Trophoblast cell (in vitro differentiated cells and primary cell): ENCODE data around the gene VSTM2B.

Experiments used
- DNase-seq, 2 donors: peaks; one replicate each; pipeline ENCODE4 v3.0.0-alpha.2; 2016
- H2AFZ ChIP-seq: 2 replicates; pipeline ENCODE4 v1.6.1; 2013; ENCODE audit warnings: low read length, moderate library complexity, mild to moderate bottlenecking; ENCODE audit not compliant: insufficient read depth, poor library complexity
- H2AK5ac ChIP-seq: 2 replicates; pipeline ENCODE4 v1.6.1; 2013; ENCODE audit warnings: mild to moderate bottlenecking, low read length
- H2BK120ac ChIP-seq: 2 replicates; pipeline ENCODE4 v1.6.1; 2013; ENCODE audit warnings: low read length, mild to moderate bottlenecking, moderate library complexity; ENCODE audit not compliant: insufficient read depth, poor library complexity
- H2BK12ac ChIP-seq: 2 replicates; pipeline ENCODE4 v1.6.1; 2013; ENCODE audit warnings: mild to moderate bottlenecking, low read length, moderate library complexity
- H2BK5ac ChIP-seq: 2 replicates; pipeline ENCODE4 v1.6.1; 2013; ENCODE audit warnings: low read length, low read depth, moderate library complexity, mild to moderate bottlenecking; ENCODE audit not compliant: poor library complexity
- H3K14ac ChIP-seq: 2 replicates; pipeline ENCODE4 v1.6.1; 2013; ENCODE audit warnings: mild to moderate bottlenecking, low read length
- H3K18ac ChIP-seq: 2 replicates; pipeline ENCODE4 v1.6.1; 2013; ENCODE audit warnings: mild to moderate bottlenecking, low read length
- H3K23ac ChIP-seq: 2 replicates; pipeline ENCODE4 v1.6.1; 2013; ENCODE audit warnings: low read length
- H3K27ac ChIP-seq: 2 replicates; pipeline ENCODE4 v1.5.1; 2013; ENCODE audit warnings: low read depth, mild to moderate bottlenecking, inconsistent platforms, low read length, moderate library complexity
- H3K27me3 ChIP-seq: 2 replicates; pipeline ENCODE4 v1.6.1; 2013; ENCODE audit warnings: inconsistent platforms, mild to moderate bottlenecking, low read length, moderate library complexity; ENCODE audit not compliant: insufficient read depth
- H3K36me3 ChIP-seq, 2 experiments: 1 replicate in 1 of 2; 2 replicates in 1 of 2; pipeline ENCODE4 v1.6.1; 2013; ENCODE audit warnings: low read length in 2 of 2, mild to moderate bottlenecking in 2 of 2, moderate library complexity in 1 of 2; ENCODE audit not compliant: insufficient read depth in 2 of 2, control insufficient read depth in 1 of 2
- H3K4ac ChIP-seq: 2 replicates; pipeline ENCODE4 v1.6.1; 2013; ENCODE audit warnings: low read depth, mild to moderate bottlenecking, low read length, moderate library complexity
- H3K4me1 ChIP-seq, 2 experiments: 1 replicate in 1 of 2; 2 replicates in 1 of 2; pipeline ENCODE4 v1.6.1; 2013; ENCODE audit warnings: low read length in 2 of 2, mild to moderate bottlenecking in 2 of 2, moderate library complexity in 1 of 2; ENCODE audit not compliant: insufficient read depth in 2 of 2, control insufficient read depth in 1 of 2
- H3K4me2 ChIP-seq: 2 replicates; pipeline ENCODE4 v1.6.1; 2013; ENCODE audit warnings: inconsistent platforms, mild to moderate bottlenecking, low read length, moderate library complexity
- H3K4me3 ChIP-seq: 2 replicates; pipeline ENCODE4 v1.5.1; 2013; ENCODE audit warnings: mild to moderate bottlenecking, low read depth, low read length, inconsistent platforms
- H3K79me1 ChIP-seq: one replicate; pipeline ENCODE4 v1.6.1; 2013; ENCODE audit warnings: low read length
- H3K79me2 ChIP-seq: 2 replicates; pipeline ENCODE4 v1.6.1; 2013; ENCODE audit warnings: low read length, mild to moderate bottlenecking; ENCODE audit not compliant: control insufficient read depth, insufficient read depth, poor library complexity
- H3K9ac ChIP-seq: 2 replicates; pipeline ENCODE4 v1.6.1; 2013; ENCODE audit warnings: mild to moderate bottlenecking, low read length
- H3K9me3 ChIP-seq: 2 replicates; pipeline ENCODE4 v1.6.1; 2013; ENCODE audit warnings: low read depth, mild to moderate bottlenecking, control low read depth, inconsistent platforms, low read length; ENCODE audit not compliant: insufficient read depth
- H4K12ac ChIP-seq: 2 replicates; pipeline ENCODE4 v1.6.1; 2013; ENCODE audit warnings: low read depth, mild to moderate bottlenecking, low read length, moderate library complexity
- H4K8ac ChIP-seq: 2 replicates; pipeline ENCODE4 v1.6.1; 2013; ENCODE audit warnings: low read depth, mild to moderate bottlenecking, low read length, moderate library complexity
- H4K91ac ChIP-seq: one replicate; pipeline ENCODE4 v1.6.1; 2013; ENCODE audit warnings: low read depth, mild to moderate bottlenecking, low read length, moderate library complexity
- WGBS: extraction: QIAGEN DNeasy Blood & Tissue Kit; methylation state at CpG from one replicate; pipeline ENCODE4 v1.1.7; 2013; ENCODE audit warnings: missing lambda C conversion rate; ENCODE audit not compliant: insufficient read length, insufficient coverage; ENCODE audit errors: extremely low coverage; 5-methylcytosine and 5-hydroxymethylcytosine counted together

Gene VSTM2B

GRCh38 chr19:29512748-29513147 is 13.0 kb upstream of the VSTM2B start:
- Histone ChIP-seq H3K4me1 (no peaks in the 10 kb centered on the region), H3K18ac (no peak overlapping the region), H3K27ac (no peak overlapping the region), H4K8ac (no peak overlapping the region), H2BK5ac (no peak overlapping the region), H3K9me3 (peaks cover 4% of the 10 kb centered on the region), H2AK5ac (no peak overlapping the region), H2BK12ac (no peak overlapping the region), H3K23ac (no peak overlapping the region), H3K36me3 (no peaks in the 10 kb centered on the region), H3K27me3 (no peaks in the 10 kb centered on the region), H3K4me2 (no peak overlapping the region), H3K79me2 (no peaks in the 10 kb centered on the region), H4K91ac (no peak overlapping the region), H2BK120ac (no peak overlapping the region), H3K4me3 (no peak overlapping the region), H3K9ac (no peak overlapping the region), H3K14ac (no peak overlapping the region), H3K79me1 (no peaks in the 10 kb centered on the region), H3K4ac (no peak overlapping the region), H2AFZ (no peak overlapping the region), H4K12ac (no peak overlapping the region)
- DNase-seq, result no peak
- WGBS, result 100% methylated on average over 1 of the region's 1 CpG

GRCh38 chr19:29514525-29515232 is 11.1 kb upstream of the VSTM2B start:
- no peak overlapping the region for H4K91ac ChIP-seq

GRCh38 chr19:29515233-29515619 is 10.6 kb upstream of the VSTM2B start:
- Histone ChIP-seq H3K36me3 (no peaks in the 10 kb centered on the region), H3K4me2 (no peak overlapping the region), H4K12ac (no peak overlapping the region), H3K14ac (no peak overlapping the region), H3K79me2 (no peaks in the 10 kb centered on the region), H2BK120ac (no peak overlapping the region), H3K4me3 (no peak overlapping the region), H3K4ac (no peak overlapping the region), H3K23ac (no peak overlapping the region), H3K9me3 (peaks cover 4% of the 10 kb centered on the region), H2BK12ac (no peak overlapping the region), H3K18ac (no peak overlapping the region), H4K91ac (no peak overlapping the region), H3K4me1 (no peaks in the 10 kb centered on the region), H3K27ac (no peak overlapping the region), H3K27me3 (no peaks in the 10 kb centered on the region), H4K8ac (no peak overlapping the region), H2AK5ac (no peak overlapping the region), H2BK5ac (no peak overlapping the region), H2AFZ (no peak overlapping the region), H3K9ac (no peak overlapping the region), H3K79me1 (no peaks in the 10 kb centered on the region)
- WGBS, result no CpG with 5 or more reads among the region's 5 CpGs
- no peak for DNase-seq

More at GRCh38 chr19:29514525-29515232, 11.1 kb upstream of the VSTM2B start:
- WGBS, result no CpG with 5 or more reads among the region's 8 CpGs
- H3K4me2 ChIP-seq, result no peak overlapping the region
- no peak overlapping the region for H3K18ac ChIP-seq
- H3K14ac ChIP-seq, result no peak overlapping the region
- no peak overlapping the region for H3K23ac ChIP-seq
- H2BK120ac ChIP-seq, result no peak overlapping the region
- H3K79me2 ChIP-seq, result no peaks in the 10 kb centered on the region
- no peak overlapping the region for H3K27ac ChIP-seq
- no peaks in the 10 kb centered on the region for H3K36me3 ChIP-seq
- no peak overlapping the region for H4K8ac ChIP-seq
- H2AK5ac ChIP-seq, result no peak overlapping the region
- H4K12ac ChIP-seq, result no peak overlapping the region
- no peak overlapping the region for H3K9ac ChIP-seq
- peaks cover 4% of the 10 kb centered on the region for H3K9me3 ChIP-seq
- H3K4ac ChIP-seq, result no peak overlapping the region
- no peak overlapping the region for H2BK12ac ChIP-seq
- no peaks in the 10 kb centered on the region for H3K4me1 ChIP-seq
- DNase-seq, result no peak
- H3K4me3 ChIP-seq, result no peak overlapping the region
- no peaks in the 10 kb centered on the region for H3K27me3 ChIP-seq
- no peak overlapping the region for H2BK5ac ChIP-seq
- H3K79me1 ChIP-seq, result no peaks in the 10 kb centered on the region
- H2AFZ ChIP-seq, result no peak overlapping the region

GRCh38 chr19:29515706-29516357 is 10.0 kb upstream of the VSTM2B start:
- no peak overlapping the region for H2AK5ac ChIP-seq
- H3K18ac ChIP-seq, result no peak overlapping the region
- H2AFZ ChIP-seq, result no peak overlapping the region
- no peak overlapping the region for H3K23ac ChIP-seq
- no peak overlapping the region for H2BK120ac ChIP-seq
- H2BK12ac ChIP-seq, result no peak overlapping the region
- H3K79me1 ChIP-seq, result no peaks in the 10 kb centered on the region
- no peaks in the 10 kb centered on the region for H3K4me1 ChIP-seq
- H4K12ac ChIP-seq, result no peak overlapping the region
- H2BK5ac ChIP-seq, result no peak overlapping the region
- H3K9ac ChIP-seq, result no peak overlapping the region
- H4K8ac ChIP-seq, result no peak overlapping the region
- no peak overlapping the region for H3K4me2 ChIP-seq
- H3K27me3 ChIP-seq, result no peaks in the 10 kb centered on the region
- no peak overlapping the region for H3K4ac ChIP-seq
- no peak for DNase-seq
- no peaks in the 10 kb centered on the region for H3K36me3 ChIP-seq
- no CpG with 5 or more reads among the region's 19 CpGs for WGBS
- H3K14ac ChIP-seq, result no peak overlapping the region
- peaks cover 4% of the 10 kb centered on the region for H3K9me3 ChIP-seq
- H3K4me3 ChIP-seq, result no peak overlapping the region
- H3K27ac ChIP-seq, result no peak overlapping the region
- H3K79me2 ChIP-seq, result no peaks in the 10 kb centered on the region
- no peak overlapping the region for H4K91ac ChIP-seq
